ENCODE measurements around the gene RBM6. TPM values are rescaled to one million over a fixed set of nuclear protein-coding genes. Genes with fewer than 3 reads are reported as not detected.

RBM6 gene
- total and polyA plus RNA-seq, 9 of the 15 experiments (the other 6 are each of a cell fraction or from before 2014, with no cell fraction given) = 19.9 to 82.2 (median 57.8) TPM

DNA sequence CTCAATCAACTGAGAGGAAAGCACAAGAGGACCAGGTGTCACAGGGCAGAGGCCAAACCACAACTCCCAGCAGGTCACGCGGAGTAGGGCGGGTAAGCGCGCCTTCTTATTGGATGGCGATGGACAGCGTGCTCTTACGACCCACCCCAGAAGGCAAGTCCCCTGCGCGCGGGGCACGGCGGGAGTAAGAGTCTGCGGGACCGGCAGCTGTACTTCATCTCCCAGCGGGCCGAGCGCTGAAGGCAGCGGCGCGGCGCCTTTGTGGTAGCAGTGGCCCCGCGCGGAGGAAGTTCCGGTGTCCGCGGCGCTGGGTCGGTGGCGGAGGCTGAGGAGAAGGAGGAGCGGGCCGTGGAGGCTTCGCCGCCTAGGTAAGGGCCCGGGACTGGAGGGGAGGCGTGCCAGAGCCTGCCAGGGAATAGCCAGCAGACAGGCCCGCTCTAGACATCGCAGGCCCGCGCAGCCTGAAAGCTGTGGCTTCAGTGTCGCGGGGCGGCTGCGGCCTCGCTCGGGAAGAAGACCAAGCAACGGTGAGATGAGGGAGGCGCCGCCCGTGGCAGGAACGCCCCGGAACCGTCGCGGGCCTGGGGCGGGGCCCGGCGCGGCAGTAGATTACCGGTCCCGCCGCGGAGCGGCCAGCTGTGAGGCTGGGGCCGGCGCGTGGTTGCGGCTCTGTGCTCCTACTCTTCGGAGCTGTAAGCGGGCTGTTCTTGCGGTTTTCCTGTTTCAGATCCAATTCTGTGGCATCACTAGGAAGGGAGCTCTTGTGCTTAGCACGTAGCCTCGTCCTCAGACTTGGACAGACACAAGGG is at the start of gene RBM6 (continued):
- TF ChIP-seq, protein P1, sequence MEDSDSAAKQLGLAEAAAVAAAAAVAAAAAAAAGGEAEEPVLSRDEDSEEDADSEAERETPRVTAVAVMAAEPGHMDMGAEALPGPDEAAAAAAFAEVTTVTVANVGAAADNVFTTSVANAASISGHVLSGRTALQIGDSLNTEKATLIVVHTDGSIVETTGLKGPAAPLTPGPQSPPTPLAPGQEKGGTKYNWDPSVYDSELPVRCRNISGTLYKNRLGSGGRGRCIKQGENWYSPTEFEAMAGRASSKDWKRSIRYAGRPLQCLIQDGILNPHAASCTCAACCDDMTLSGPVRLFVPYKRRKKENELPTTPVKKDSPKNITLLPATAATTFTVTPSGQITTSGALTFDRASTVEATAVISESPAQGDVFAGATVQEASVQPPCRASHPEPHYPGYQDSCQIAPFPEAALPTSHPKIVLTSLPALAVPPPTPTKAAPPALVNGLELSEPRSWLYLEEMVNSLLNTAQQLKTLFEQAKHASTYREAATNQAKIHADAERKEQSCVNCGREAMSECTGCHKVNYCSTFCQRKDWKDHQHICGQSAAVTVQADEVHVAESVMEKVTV (CRISPR knock-in tag; IDR thresholded peaks at IDR 0.05) = no peak
- TF ChIP-seq ETV1 (tag; conservative IDR thresholded peaks at IDR 0.05; ENCODE audit: low read depth) (peak; percentile 81), SRSF7 (optimal IDR thresholded peaks at IDR 0.05; ENCODE audit: low read depth, low read length) (no peak), FOXJ3 (CRISPR knock-in tag; IDR thresholded peaks at IDR 0.05) (no peak), MECOM (CRISPR knock-in tag; IDR thresholded peaks at IDR 0.05) (no peak), HOXB6 (CRISPR knock-in tag; IDR thresholded peaks at IDR 0.05; ENCODE audit: borderline replicate concordance) (no peak), POLR2AphosphoS5 (IDR thresholded peaks at IDR 0.05; ENCODE audit: control insufficient read depth, insufficient read depth, low read depth, low read length) (peak; percentile 74; the same call in 1 of the 2 replicates), CHD4 (IDR thresholded peaks at IDR 0.05; ENCODE audit: insufficient read depth, insufficient replicate concordance, low read depth, low read length, poor library complexity, severe bottlenecking) (no peak), ZNF175 (CRISPR knock-in tag; IDR thresholded peaks at IDR 0.05; ENCODE audit: low read depth) (peak; percentile 54; the same call in 1 of the 2 replicates), TAF7 (tag; IDR thresholded peaks at IDR 0.05) (peak; percentile 60; the same call in 1 of the 2 replicates), GABPA (tag; conservative IDR thresholded peaks at IDR 0.05; ENCODE audit: low read depth) (peak; percentile 94)
- TF ChIP-seq, protein P2, sequence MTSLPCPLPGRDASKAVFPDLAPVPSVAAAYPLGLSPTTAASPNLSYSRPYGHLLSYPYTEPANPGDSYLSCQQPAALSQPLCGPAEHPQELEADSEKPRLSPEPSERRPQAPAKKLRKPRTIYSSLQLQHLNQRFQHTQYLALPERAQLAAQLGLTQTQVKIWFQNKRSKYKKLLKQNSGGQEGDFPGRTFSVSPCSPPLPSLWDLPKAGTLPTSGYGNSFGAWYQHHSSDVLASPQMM (CRISPR knock-in tag; IDR thresholded peaks at IDR 0.05) = no peak
- TF ChIP-seq, protein P3, sequence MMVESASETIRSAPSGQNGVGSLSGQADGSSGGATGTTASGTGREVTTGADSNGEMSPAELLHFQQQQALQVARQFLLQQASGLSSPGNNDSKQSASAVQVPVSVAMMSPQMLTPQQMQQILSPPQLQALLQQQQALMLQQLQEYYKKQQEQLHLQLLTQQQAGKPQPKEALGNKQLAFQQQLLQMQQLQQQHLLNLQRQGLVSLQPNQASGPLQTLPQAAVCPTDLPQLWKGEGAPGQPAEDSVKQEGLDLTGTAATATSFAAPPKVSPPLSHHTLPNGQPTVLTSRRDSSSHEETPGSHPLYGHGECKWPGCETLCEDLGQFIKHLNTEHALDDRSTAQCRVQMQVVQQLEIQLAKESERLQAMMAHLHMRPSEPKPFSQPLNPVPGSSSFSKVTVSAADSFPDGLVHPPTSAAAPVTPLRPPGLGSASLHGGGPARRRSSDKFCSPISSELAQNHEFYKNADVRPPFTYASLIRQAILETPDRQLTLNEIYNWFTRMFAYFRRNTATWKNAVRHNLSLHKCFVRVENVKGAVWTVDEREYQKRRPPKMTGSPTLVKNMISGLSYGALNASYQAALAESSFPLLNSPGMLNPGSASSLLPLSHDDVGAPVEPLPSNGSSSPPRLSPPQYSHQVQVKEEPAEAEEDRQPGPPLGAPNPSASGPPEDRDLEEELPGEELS (CRISPR knock-in tag; IDR thresholded peaks at IDR 0.05; ENCODE audit: borderline replicate concordance) = no peak
- TF ChIP-seq, protein P4, sequence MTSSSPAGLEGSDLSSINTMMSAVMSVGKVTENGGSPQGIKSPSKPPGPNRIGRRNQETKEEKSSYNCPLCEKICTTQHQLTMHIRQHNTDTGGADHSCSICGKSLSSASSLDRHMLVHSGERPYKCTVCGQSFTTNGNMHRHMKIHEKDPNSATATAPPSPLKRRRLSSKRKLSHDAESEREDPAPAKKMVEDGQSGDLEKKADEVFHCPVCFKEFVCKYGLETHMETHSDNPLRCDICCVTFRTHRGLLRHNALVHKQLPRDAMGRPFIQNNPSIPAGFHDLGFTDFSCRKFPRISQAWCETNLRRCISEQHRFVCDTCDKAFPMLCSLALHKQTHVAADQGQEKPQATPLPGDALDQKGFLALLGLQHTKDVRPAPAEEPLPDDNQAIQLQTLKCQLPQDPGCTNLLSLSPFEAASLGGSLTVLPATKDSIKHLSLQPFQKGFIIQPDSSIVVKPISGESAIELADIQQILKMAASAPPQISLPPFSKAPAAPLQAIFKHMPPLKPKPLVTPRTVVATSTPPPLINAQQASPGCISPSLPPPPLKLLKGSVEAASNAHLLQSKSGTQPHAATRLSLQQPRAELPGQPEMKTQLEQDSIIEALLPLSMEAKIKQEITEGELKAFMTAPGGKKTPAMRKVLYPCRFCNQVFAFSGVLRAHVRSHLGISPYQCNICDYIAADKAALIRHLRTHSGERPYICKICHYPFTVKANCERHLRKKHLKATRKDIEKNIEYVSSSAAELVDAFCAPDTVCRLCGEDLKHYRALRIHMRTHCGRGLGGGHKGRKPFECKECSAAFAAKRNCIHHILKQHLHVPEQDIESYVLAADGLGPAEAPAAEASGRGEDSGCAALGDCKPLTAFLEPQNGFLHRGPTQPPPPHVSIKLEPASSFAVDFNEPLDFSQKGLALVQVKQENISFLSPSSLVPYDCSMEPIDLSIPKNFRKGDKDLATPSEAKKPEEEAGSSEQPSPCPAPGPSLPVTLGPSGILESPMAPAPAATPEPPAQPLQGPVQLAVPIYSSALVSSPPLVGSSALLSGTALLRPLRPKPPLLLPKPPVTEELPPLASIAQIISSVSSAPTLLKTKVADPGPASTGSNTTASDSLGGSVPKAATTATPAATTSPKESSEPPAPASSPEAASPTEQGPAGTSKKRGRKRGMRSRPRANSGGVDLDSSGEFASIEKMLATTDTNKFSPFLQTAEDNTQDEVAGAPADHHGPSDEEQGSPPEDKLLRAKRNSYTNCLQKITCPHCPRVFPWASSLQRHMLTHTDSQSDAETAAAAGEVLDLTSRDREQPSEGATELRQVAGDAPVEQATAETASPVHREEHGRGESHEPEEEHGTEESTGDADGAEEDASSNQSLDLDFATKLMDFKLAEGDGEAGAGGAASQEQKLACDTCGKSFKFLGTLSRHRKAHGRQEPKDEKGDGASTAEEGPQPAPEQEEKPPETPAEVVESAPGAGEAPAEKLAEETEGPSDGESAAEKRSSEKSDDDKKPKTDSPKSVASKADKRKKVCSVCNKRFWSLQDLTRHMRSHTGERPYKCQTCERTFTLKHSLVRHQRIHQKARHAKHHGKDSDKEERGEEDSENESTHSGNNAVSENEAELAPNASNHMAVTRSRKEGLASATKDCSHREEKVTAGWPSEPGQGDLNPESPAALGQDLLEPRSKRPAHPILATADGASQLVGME (CRISPR knock-in tag; IDR thresholded peaks at IDR 0.05) = no peak
